Measurements from ENCODE around the gene DHX57. TPM values are rescaled to one million over a fixed set of nuclear protein-coding genes. Genes with fewer than 3 reads are reported as not detected.

Gene DHX57
- total RNA-seq, 4 donors from 2014 or later = 12.0 to 23.3 (median 16.4) TPM

DNA sequence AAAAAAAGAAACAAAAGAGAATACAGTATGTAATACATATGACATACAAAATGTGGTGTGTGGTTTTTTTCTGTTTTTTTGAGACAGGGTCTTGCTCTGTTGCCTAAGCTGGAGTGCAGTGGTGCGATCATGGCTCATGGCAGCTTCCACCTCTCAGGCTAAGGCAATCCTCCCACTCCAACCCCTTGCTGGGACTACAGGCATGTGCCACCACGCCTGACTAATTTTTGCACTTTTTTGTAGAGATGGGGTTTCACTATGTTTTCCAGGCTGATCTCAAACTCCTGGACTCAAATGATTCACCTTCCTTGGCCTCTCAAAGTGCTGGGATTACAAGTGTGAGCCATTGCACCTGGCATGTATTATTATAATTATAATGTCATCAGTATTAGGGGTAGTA lies 38.9 kb downstream of the DHX57 start:
- no peak overlapping the region for H3K4me3 ChIP-seq
- TF ChIP-seq POLR2A (IDR thresholded peaks at IDR 0.05) = no peak
- TF ChIP-seq EP300 (IDR thresholded peaks at IDR 0.05) = no peak
- TF ChIP-seq, protein P1, sequence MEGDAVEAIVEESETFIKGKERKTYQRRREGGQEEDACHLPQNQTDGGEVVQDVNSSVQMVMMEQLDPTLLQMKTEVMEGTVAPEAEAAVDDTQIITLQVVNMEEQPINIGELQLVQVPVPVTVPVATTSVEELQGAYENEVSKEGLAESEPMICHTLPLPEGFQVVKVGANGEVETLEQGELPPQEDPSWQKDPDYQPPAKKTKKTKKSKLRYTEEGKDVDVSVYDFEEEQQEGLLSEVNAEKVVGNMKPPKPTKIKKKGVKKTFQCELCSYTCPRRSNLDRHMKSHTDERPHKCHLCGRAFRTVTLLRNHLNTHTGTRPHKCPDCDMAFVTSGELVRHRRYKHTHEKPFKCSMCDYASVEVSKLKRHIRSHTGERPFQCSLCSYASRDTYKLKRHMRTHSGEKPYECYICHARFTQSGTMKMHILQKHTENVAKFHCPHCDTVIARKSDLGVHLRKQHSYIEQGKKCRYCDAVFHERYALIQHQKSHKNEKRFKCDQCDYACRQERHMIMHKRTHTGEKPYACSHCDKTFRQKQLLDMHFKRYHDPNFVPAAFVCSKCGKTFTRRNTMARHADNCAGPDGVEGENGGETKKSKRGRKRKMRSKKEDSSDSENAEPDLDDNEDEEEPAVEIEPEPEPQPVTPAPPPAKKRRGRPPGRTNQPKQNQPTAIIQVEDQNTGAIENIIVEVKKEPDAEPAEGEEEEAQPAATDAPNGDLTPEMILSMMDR (IDR thresholded peaks at IDR 0.05) = no peak
- TF ChIP-seq POLR2AphosphoS5 (IDR thresholded peaks at IDR 0.05) = no peak
- no peaks in the 10 kb centered on the region for H3K27me3 ChIP-seq
- peaks cover 44% of the 10 kb centered on the region for H3K36me3 ChIP-seq
- DNase-seq (ENCODE audit: low spot score in 2 of 2) = no peak
- H3K9me3 ChIP-seq = no peaks in the 10 kb centered on the region
- no peaks in the 10 kb centered on the region for H3K4me1 ChIP-seq
- WGBS = 92% methylated on average over 2 of the region's 2 CpGs
- H3K27ac ChIP-seq = no peak overlapping the region

DNA sequence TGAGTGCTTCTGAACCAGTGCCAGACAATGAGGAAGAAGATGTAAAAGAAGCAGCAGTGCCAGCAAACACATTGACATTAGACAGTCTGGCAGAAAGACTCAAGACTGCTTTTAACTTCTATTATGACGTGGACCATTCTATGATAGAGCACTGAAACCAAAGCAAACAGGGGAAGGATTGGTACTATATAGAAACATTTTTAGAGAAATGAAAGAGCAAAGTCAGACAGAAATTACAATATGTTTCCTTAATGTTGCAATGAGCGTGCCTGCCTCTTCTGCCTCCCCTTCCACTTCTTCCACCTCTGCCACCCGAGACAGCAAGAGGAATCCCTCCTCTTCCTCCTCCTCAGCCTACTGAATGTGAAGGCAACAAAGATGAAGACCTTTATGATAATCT lies 39.7 kb downstream of the DHX57 start:
- DNase-seq (ENCODE audit: low spot score in 2 of 2) = no peak
- Histone ChIP-seq H3K4me1 (no peaks in the 10 kb centered on the region), H3K27me3 (no peaks in the 10 kb centered on the region), H3K9me3 (no peaks in the 10 kb centered on the region), H3K36me3 (peaks cover 42% of the 10 kb centered on the region), H3K27ac (no peak overlapping the region), H3K4me3 (no peak overlapping the region)
- 88% methylated on average over 3 of the region's 3 CpGs for WGBS
- TF ChIP-seq, protein P1 (IDR thresholded peaks at IDR 0.05) = no peak
- TF ChIP-seq POLR2AphosphoS5 (IDR thresholded peaks at IDR 0.05) (no peak), EP300 (IDR thresholded peaks at IDR 0.05) (no peak), POLR2A (IDR thresholded peaks at IDR 0.05) (no peak)

DNA sequence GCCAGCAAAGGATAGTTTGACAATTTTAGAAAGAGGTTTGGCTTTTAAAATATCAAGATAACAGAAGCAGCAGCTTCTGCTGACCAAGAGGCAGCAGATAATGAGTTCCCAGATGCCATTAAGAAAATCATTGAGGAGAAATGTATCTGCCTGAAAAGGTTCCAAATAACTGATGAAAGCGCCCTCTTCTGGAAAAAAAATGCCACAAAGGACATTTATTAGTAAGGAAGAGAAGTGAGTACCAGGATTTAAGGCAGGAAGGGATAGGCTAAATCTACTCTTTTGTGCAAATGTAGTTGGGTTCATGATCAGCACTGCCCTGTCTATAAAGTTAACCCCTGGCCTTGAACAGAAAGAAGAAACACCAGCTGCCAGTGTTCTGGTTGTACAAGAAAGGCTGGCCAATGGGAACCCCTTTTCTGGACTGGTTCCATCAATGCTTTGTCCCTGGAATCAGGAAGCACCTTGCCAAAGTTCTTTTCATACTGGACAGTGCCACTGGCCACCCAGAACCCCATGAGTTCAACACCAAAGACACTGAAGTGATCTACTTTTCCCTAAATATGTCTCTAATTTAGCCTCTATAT lies 40.6 kb downstream of the DHX57 start:
- no peak overlapping the region for H3K27ac ChIP-seq
- no peak for DNase-seq (ENCODE audit: low spot score in 2 of 2)
- TF ChIP-seq POLR2A (IDR thresholded peaks at IDR 0.05) (no peak), POLR2AphosphoS5 (IDR thresholded peaks at IDR 0.05) (no peak), EP300 (IDR thresholded peaks at IDR 0.05) (no peak)
- TF ChIP-seq, protein P1 (IDR thresholded peaks at IDR 0.05) = no peak
- H3K27me3 ChIP-seq = no peaks in the 10 kb centered on the region
- no peaks in the 10 kb centered on the region for H3K4me1 ChIP-seq
- no peaks in the 10 kb centered on the region for H3K9me3 ChIP-seq
- peaks cover 49% of the 10 kb centered on the region for H3K36me3 ChIP-seq
- H3K4me3 ChIP-seq = no peak overlapping the region
- 58% methylated on average over 1 of the region's 1 CpG for WGBS

DNA sequence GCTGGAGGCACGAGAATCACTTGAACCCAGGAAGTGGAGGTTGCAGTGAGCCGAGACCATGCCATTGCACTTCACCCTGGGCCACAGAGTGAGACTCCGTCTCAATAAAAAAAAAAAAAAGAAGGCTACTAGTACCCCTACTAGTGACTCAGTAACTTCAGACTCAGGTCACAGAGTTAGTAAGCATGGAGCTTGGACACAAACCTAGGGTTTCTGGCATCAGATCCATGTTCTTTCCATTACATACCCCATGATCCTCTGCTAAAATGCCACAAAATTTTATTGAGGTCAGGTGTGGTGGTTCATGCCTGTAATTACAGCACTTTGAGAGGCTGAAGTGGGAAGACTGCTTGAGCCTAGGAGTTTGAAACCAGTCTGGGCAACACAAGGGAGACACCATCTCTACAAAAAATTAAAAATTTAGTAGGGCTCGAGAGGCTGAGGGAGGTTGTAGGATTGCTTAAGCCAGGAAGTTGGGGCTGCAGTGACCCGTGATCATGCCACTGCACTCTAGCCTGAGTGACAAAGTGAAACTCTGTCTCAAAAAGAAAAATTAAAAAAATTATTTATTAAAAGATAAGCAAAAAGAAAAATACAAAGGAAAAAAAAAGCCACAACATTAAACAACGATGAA lies 45.1 kb downstream of the DHX57 start:
- H3K36me3 ChIP-seq = peaks cover 37% of the 10 kb centered on the region
- H3K4me3 ChIP-seq = no peak overlapping the region
- 86% methylated on average over 6 of the region's 6 CpGs for WGBS

DNA sequence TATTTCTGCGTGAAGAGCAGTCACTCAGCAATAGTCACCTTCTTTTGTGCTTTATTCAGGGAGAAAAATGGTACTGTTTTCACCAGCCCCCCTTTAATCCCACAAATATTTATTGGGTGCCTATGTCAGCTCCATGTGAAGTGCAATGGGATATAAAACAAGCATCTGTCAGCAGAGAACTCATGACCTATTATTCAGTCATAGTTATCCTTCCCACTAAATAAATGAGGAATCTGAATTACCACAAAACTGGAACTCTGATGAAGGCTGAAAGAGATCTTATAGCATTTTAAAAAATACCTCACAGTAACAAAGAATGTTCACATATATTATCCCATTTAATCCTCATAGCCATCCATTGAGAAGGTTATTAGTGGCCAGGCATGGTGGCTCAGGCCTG lies 45.8 kb downstream of the DHX57 start:
- no peak for TF ChIP-seq POLR2A (IDR thresholded peaks at IDR 0.05)
- no peak for TF ChIP-seq EP300 (IDR thresholded peaks at IDR 0.05)
- TF ChIP-seq, protein P1 (IDR thresholded peaks at IDR 0.05) = no peak
- DNase-seq (ENCODE audit: low spot score in 2 of 2) = no peak
- no peaks in the 10 kb centered on the region for H3K4me1 ChIP-seq
- no peak overlapping the region for H3K27ac ChIP-seq
- H3K4me3 ChIP-seq = no peak overlapping the region
- peaks cover 41% of the 10 kb centered on the region for H3K36me3 ChIP-seq
- 96% methylated on average over 1 of the region's 1 CpG for WGBS
- H3K27me3 ChIP-seq = no peaks in the 10 kb centered on the region
- no peaks in the 10 kb centered on the region for H3K9me3 ChIP-seq

More for the DNA sequence above, 45.1 kb downstream of the DHX57 start:
- Histone ChIP-seq H3K4me1 (no peaks in the 10 kb centered on the region), H3K27me3 (no peaks in the 10 kb centered on the region), H3K27ac (no peak overlapping the region), H3K9me3 (no peaks in the 10 kb centered on the region)
- TF ChIP-seq POLR2AphosphoS5 (IDR thresholded peaks at IDR 0.05) (no peak), POLR2A (IDR thresholded peaks at IDR 0.05) (no peak), EP300 (IDR thresholded peaks at IDR 0.05) (no peak)
- TF ChIP-seq, protein P1 (IDR thresholded peaks at IDR 0.05) = no peak
- no peak for DNase-seq (ENCODE audit: low spot score in 2 of 2)
